Keratinocyte (primary cell): ENCODE data around the gene ATL2. TPM values are rescaled to one million over a fixed set of nuclear protein-coding genes. Genes with fewer than 3 reads are reported as not detected.

Experiments
- DNase-seq: peaks from one replicate; pipeline ENCODE4 v3.0.0-alpha.2; 2011; ENCODE audit warnings: low read depth, missing footprints, low spot score
- FAIRE-seq: peaks from 2 replicates; lab custom pipeline; 2011; peaks lifted over from hg19 to GRCh38; lab: Jason Lieb, UNC
- H2AFZ ChIP-seq: 2 replicates; pipeline ENCODE4 v1.6.0; 2012; ENCODE audit warnings: low read length, control low read depth, inconsistent platforms; ENCODE audit not compliant: control insufficient read depth
- H3K27ac ChIP-seq: 2 replicates; pipeline ENCODE4 v1.5.1; 2011; ENCODE audit warnings: low read length; ENCODE audit not compliant: control insufficient read depth, insufficient read depth
- H3K27me3 ChIP-seq: 3 replicates; pipeline ENCODE4 v1.6.0; 2011; ENCODE audit warnings: low read length; ENCODE audit not compliant: control insufficient read depth, insufficient read depth; ENCODE audit errors: extremely low read depth
- H3K36me3 ChIP-seq, 2 experiments: 2 replicates in 1 of 2; 3 replicates in 1 of 2; pipeline ENCODE4 v1.5.1; 2011; ENCODE audit warnings: low read length in 2 of 2, mild to moderate bottlenecking in 1 of 2; ENCODE audit not compliant: control insufficient read depth in 2 of 2, insufficient read depth in 2 of 2; ENCODE audit errors: extremely low read depth in 1 of 2
- H3K4me1 ChIP-seq: 3 replicates; pipeline ENCODE4 v1.5.1; 2011; ENCODE audit warnings: low read length; ENCODE audit not compliant: control insufficient read depth, insufficient read depth; ENCODE audit errors: extremely low read depth
- H3K4me2 ChIP-seq: 3 replicates; pipeline ENCODE4 v1.6.0; 2011; ENCODE audit warnings: low read depth, low read length; ENCODE audit not compliant: control insufficient read depth, insufficient read depth; ENCODE audit errors: extremely low read depth
- H3K4me3 ChIP-seq, 3 experiments: fragments of 200-600 bp in 1 of 3; sonication (generic) in 1 of 3; 2 replicates in 2 of 3; 3 replicates in 1 of 3; pipeline ENCODE4 v1.5.1; 2011 to 2016; ENCODE audit warnings: low read length in 3 of 3, mild to moderate bottlenecking in 3 of 3, control low read depth in 2 of 3, inconsistent platforms in 1 of 3, low read depth in 1 of 3, mixed read lengths in 1 of 3, mixed run types in 1 of 3, moderate library complexity in 1 of 3; ENCODE audit not compliant: control insufficient read depth in 2 of 3, insufficient read depth in 2 of 3; ENCODE audit errors: extremely low read depth in 1 of 3
- H3K79me2 ChIP-seq: 2 replicates; pipeline ENCODE4 v1.6.0; 2012; ENCODE audit warnings: low read length; ENCODE audit not compliant: control insufficient read depth, insufficient read depth
- H3K9ac ChIP-seq: 3 replicates; pipeline ENCODE4 v1.6.0; 2011; ENCODE audit warnings: low read length; ENCODE audit not compliant: control insufficient read depth, insufficient read depth; ENCODE audit errors: extremely low read depth
- H3K9me1 ChIP-seq: 3 replicates; pipeline ENCODE4 v1.6.0; 2011; ENCODE audit warnings: low read length; ENCODE audit not compliant: control insufficient read depth, insufficient read depth; ENCODE audit errors: extremely low read depth
- H3K9me3 ChIP-seq: 2 replicates; pipeline ENCODE4 v1.5.1; 2012; ENCODE audit warnings: low read depth, low read length; ENCODE audit not compliant: control insufficient read depth
- H4K20me1 ChIP-seq: 3 replicates; pipeline ENCODE4 v1.6.0; 2011; ENCODE audit warnings: low read length; ENCODE audit not compliant: control insufficient read depth, insufficient read depth; ENCODE audit errors: extremely low read depth
- EZH2 ChIP-seq: IDR thresholded peaks from one replicate; pipeline ENCODE4 v1.6.1; 2012; ENCODE audit warnings: inconsistent platforms, mild to moderate bottlenecking, low read length, moderate library complexity
- dilution Hi-C: fragments of 300-500 bp; cut with MboI; formaldehyde crosslinking; loops from one replicate; pipeline ENCODE4 v1.7.0; 2020; ENCODE audit warnings: low sequenced_read_pairs; ENCODE audit not compliant: extremely low pct_ligation_motif_present
- polyA plus RNA-seq, 5 experiments: library from polyadenylated mRNA; depleted of rRNA in 3 of 5; stranded (reverse) in 3 of 5; stranded (forward) in 1 of 5; unstranded in 1 of 5; fragments of >200 nt; gene quantifications; 1 replicate in 1 of 5; 2 replicates in 3 of 5; 3 replicates in 1 of 5; pipeline versions ENCODE4 v1.2.1 to v1.2.3, GENCODE V29; 2011 to 2012; ENCODE audit warnings: missing spikeins in 2 of 5, low read depth in 1 of 5, low replicate concordance in 1 of 5
- TF ChIP-seq, protein P1 (sequence below), 3 experiments: IDR thresholded peaks in 1 of 3; conservative IDR thresholded peaks in 1 of 3; optimal IDR thresholded peaks in 1 of 3; 2 replicates in 2 of 3; 3 replicates in 1 of 3; pipeline versions ENCODE3 to v1.5.1; 2011; ENCODE audit warnings: low read length in 3 of 3, mild to moderate bottlenecking in 3 of 3, moderate library complexity in 2 of 3, control low read depth in 1 of 3, inconsistent platforms in 1 of 3; ENCODE audit not compliant: insufficient read depth in 2 of 3; ENCODE audit errors: extremely low read depth in 1 of 3

The ATL2 gene
- polyA plus RNA-seq, 1 donor (not counting 4 experiments of a cell fraction or from before 2014, with no cell fraction given), result 83.2 TPM

DNA sequence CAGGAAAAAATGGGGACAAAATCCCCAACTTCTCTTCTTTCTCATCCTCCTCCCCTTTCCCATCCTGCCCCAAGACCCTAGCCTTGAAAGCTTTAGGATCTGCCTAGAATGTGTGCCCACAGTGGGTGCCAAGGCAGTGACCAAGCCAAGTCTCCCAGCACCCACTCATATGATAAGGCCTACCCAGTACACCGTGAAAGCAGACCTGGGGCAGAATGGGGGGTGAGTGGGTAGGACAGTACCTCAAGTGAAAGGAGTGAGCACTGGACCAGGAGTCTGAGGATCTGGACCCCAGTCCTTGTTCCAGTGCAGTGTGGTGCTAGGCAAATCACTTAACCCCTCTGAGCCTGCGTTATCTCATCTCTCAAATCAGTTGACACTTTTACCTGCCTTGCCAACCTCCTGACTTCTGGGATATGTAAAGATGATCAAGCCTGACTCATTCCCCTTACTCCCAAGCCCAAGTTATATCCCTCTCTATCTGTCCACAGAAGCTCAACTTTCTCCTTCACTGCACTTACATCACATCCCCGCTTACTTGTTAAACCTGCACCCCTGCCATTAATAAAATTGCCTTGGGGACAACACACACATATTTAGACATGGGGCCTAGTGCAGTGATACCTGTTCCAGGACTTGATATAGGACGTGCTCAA is 109.7 kb downstream of the ATL2 start:
- Histone ChIP-seq H3K27me3 (no peaks in the 10 kb centered on the region), H3K36me3 (no peaks in the 10 kb centered on the region), H3K4me2 (no peak overlapping the region), H3K9ac (no peak overlapping the region), H3K4me1 (no peaks in the 10 kb centered on the region), H3K27ac (no peak overlapping the region), H3K9me1 (no peaks in the 10 kb centered on the region), H2AFZ (no peak overlapping the region), H4K20me1 (no peaks in the 10 kb centered on the region), H3K79me2 (no peaks in the 10 kb centered on the region), H3K9me3 (no peaks in the 10 kb centered on the region), H3K4me3 (no peak overlapping the region)
- FAIRE-seq (peak; percentile 48), DNase-seq (no peak)
- dilution Hi-C loops, result no loop called here
- TF ChIP-seq EZH2, result no peak
- TF ChIP-seq, protein P1, sequence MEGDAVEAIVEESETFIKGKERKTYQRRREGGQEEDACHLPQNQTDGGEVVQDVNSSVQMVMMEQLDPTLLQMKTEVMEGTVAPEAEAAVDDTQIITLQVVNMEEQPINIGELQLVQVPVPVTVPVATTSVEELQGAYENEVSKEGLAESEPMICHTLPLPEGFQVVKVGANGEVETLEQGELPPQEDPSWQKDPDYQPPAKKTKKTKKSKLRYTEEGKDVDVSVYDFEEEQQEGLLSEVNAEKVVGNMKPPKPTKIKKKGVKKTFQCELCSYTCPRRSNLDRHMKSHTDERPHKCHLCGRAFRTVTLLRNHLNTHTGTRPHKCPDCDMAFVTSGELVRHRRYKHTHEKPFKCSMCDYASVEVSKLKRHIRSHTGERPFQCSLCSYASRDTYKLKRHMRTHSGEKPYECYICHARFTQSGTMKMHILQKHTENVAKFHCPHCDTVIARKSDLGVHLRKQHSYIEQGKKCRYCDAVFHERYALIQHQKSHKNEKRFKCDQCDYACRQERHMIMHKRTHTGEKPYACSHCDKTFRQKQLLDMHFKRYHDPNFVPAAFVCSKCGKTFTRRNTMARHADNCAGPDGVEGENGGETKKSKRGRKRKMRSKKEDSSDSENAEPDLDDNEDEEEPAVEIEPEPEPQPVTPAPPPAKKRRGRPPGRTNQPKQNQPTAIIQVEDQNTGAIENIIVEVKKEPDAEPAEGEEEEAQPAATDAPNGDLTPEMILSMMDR (optimal IDR thresholded peaks at IDR 0.05 in 1 of 3, IDR thresholded peaks at IDR 0.05 in 1 of 3, conservative IDR thresholded peaks at IDR 0.05 in 1 of 3; ENCODE audit: extremely low read depth in 1 of 3, insufficient read depth in 2 of 3, low read length in 3 of 3), result no peak

DNA sequence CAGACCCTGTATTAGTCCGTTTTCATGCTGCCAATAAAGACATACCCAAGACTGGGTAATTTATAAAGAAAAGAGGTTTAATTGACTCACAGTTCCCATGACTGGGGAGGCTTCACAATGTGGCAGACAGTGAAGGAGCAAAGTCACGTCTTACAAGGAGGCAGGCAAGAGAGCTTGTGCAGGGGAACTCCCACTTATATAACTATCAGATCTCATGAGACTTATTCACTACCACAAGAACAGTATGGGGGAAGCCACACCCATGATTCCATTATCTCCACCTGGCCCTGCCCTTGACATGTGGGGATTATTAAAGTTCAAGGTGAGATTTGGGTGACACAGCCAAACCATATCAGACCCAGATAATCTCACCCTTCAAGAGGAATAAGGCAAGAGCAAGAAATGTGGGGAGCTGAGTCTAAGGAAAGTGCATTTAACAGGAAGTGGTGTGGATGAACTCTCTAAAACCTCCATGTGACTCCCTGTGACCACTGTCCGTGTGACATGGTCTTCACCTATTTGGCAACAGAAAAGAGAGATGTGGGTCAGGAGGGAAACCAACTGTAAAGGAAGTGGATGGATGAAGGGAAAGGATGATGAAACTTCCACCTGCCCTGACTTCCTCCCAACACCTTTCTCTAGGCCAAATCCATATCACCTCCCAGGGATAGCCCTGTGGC is 110.6 kb downstream of the ATL2 start:
- Histone ChIP-seq H3K4me1 (no peaks in the 10 kb centered on the region), H3K9me3 (no peaks in the 10 kb centered on the region), H3K4me3 (no peak overlapping the region), H3K9me1 (no peaks in the 10 kb centered on the region), H3K4me2 (no peak overlapping the region), H4K20me1 (no peaks in the 10 kb centered on the region), H3K79me2 (no peaks in the 10 kb centered on the region), H3K27ac (no peak overlapping the region), H3K27me3 (no peaks in the 10 kb centered on the region), H3K36me3 (no peaks in the 10 kb centered on the region), H3K9ac (no peak overlapping the region), H2AFZ (no peak overlapping the region)
- FAIRE-seq (no peak), DNase-seq (no peak)
- dilution Hi-C loops, result no loop called here
- TF ChIP-seq, protein P1 (optimal IDR thresholded peaks at IDR 0.05 in 1 of 3, IDR thresholded peaks at IDR 0.05 in 1 of 3, conservative IDR thresholded peaks at IDR 0.05 in 1 of 3; ENCODE audit: extremely low read depth in 1 of 3, insufficient read depth in 2 of 3, low read length in 3 of 3), result no peak
- no peak for TF ChIP-seq EZH2
